H4 (cell line): ENCODE measurements around the gene SET. TPM values are rescaled to one million over a fixed set of nuclear protein-coding genes. Genes with fewer than 3 reads are reported as not detected.

ENCODE experiments used
- DNase-seq: peaks from one replicate; pipeline ENCODE4 v3.0.0-alpha.2; 2015; ENCODE audit warnings: low spot score
- total RNA-seq: library from RNA; depleted of rRNA; stranded (reverse); fragments of >200 nt; shearing (Covaris generic); gene quantifications from 2 replicates; pipeline ENCODE4 v1.2.3, GENCODE V29; 2014

Gene SET
- total RNA-seq, 1 experiment from 2014 or later: 568 TPM

DNA sequence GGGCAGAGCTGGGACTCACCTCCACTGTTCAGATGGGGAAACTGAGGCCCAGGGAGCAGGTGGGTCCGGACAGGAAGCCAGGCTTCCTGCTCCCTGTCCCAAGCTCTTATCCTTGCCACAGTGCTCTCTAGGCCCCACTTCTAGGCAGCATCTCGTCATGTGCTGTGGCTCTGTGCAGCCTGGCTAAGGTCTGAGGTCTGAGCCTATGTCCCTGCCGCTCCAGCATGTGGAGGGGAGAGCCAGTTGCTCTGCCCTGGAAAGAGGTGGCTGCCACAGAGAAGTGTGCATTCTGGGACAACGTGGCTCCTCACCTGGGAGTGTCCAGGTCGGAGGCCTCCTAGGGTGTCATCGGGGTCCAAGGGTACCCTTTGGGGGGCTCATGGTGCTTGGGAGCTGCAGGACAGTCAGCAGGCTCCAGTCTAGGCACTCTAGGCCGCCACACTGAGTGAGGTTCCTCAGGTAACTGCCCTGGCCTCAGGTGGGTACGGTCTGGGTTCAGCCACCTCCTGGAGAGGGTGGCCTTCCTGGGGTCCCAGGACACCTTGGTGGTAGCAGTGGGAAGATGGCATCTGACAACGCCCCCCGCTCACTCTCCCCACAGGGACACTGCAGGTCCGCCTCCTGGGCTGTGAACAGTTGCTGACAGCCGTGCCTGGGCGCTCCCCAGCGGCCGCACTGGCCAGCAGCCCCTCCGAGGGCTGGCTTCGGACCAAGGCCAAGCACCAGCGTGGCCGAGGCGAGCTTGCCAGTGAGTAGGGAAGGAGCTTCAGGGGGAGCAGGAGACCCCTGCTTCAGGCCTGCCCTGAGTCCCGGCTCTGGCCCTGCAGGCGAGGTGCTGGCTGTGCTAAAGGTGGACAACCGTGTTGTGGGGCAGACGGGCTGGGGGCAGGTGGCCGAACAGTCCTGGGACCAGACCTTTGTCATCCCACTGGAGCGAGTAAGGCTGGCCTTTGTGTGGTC, 23.7 kb downstream of the SET start:
- DNase-seq: no peak

DNA sequence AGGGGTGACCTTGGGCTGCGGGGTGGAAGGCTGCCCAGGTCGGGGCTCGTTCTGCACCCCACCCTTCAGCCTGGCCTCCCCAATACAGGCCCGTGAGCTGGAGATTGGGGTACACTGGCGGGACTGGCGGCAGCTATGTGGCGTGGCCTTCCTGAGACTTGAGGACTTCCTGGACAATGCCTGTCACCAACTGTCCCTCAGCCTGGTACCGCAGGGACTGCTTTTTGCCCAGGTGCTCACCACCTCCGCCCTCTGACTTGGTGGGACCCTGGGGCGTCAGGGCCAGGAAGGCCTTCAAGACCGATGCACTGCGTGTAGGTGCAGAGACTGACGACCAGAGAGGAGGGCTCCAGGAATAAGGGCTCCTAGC, 24.4 kb downstream of the SET start:
- DNase-seq: no peak

DNA sequence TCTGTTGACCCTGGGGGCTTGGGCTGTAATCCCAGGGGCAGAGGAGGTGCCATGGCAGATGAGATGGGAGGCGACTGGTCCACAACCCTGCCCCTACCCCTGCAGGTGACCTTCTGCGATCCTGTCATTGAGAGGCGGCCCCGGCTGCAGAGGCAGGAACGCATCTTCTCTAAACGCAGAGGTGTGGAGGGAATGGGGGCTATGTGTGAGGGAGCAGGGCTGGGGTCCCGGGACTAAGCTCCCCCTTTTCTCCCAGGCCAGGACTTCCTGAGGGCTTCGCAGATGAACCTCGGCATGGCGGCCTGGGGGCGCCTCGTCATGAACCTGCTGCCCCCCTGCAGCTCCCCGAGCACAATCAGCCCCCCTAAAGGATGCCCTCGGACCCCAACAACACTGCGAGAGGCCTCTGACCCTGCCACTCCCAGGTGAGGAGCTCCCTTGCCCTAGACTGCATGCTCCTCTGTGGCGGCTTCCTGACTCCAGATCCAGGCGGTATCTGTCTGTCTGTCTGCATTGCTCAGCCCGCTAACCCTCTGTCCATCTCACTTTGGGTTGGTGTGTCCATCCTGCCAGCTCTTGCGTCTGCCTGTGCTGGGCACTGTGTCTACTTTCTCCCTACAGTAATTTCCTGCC, 25.0 kb downstream of the SET start:
- no peak for DNase-seq

DNA sequence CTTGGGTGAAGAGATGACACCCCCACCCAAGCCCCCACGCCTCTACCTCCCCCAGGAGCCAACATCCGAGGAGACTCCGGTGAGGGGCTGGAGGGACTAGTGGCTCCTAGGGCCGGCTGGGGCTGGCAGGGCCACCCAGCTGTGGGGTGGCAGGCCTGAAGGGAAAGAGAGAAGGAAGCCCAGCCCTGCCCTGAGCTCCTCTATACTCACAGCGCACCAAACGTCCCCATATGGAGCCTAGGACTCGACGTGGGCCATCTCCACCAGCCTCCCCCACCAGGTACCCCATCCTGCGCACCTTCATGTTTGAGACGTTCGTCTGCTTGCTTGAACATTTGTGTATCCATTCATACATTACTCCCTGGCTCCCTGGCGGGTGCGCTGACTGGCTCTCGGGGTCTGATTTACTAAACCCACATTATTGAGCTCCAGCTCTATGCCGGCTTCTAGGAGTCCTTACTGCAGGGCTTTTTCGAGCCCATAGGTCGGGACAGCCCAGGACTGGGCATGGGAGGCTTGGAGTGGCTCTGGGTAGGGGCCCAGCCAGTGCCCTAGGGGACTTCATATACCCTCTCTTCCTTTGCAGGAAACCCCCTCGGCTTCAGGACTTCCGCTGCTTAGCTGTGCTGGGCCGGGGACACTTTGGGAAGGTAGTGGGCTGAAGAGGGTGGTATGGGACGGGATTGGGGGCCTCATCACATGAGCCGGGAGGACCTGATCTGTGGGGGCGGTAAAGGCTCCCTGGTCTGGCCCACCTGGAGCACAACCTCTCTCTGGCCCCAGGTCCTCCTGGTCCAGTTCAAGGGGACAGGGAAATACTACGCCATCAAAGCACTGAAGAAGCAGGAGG, 25.8 kb downstream of the SET start:
- no peak for DNase-seq

DNA sequence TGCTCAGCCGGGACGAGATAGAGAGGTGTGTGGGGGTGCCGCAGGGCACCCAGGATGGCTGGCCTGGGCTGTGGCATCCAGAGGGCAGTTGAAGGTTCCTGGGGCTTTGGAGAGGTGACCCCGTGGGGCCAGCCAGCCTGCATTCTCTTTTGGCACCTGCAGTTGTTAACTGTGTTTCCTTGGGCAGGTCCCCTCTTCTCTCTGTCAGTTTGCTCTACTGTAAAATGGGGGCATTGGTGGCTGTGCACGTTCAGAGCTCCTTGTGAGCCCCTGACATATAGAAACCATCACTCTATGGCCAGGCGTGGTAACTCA, 26.4 kb downstream of the SET start:
- DNase-seq: no peak

DNA sequence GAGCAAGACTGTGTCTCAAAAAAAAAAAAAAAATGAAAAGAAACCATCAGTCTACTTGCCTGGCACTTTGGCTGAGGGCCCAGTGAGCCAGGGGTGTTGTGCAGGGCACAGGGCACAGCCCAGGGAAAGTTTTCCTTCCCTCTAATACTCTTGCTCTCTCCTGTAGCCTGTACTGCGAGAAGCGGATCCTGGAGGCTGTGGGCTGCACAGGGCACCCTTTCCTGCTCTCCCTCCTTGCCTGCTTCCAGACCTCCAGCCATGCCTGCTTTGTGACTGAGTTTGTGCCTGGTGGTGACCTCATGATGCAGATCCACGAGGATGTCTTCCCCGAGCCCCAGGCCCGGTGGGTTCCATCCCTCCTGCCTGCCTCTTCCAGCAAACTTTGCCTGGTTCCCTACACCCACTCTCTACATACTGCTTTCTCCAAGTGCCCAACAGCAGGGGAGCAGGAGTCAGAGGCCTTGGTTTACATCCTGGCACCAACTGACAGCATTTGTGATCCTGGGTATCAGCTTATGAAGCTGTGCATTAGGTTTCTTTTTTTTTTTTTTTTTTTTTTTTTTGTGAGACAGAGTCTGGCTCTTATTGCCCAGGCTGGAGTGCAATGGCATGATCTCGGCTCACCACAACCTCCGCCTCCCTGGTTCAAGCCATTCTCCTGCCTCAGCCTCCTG, 27.7 kb downstream of the SET start:
- DNase-seq: no peak

DNA sequence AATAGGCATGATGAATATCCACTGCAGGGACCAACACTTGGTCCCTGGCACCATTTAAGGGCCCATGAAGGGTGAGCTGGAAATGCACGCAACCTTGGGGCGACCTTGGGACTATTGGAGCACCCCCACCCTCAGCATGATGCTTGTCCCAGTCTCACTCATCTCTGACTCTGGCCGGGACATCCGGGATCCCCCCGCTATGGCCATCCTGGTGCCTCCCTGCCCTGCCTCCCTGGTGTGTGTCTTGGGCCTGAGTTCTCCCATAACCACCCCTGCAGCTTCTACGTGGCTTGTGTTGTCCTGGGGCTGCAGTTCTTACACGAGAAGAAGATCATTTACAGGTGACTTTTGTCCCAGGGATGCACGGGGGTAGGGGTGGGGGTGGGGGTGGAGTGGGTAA, 29.0 kb downstream of the SET start:
- DNase-seq: no peak

DNA sequence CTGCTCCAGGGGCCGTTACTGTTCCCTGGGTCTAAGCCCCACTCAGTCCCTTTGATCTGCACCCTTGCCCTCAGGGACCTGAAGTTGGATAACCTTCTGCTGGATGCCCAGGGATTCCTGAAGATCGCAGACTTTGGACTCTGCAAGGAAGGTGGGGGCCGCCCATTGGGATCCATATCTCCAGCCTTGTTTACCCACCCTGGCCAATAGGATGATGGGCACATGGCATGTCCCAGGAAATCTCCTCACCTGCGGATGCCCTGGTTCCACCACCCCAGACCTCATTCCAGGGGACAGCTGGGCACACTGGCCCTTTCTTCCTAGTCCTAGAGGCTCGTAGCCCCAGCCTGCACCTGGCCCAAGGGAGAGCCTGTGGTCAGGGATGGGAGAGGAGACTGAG, 29.5 kb downstream of the SET start:
- no peak for DNase-seq

DNA sequence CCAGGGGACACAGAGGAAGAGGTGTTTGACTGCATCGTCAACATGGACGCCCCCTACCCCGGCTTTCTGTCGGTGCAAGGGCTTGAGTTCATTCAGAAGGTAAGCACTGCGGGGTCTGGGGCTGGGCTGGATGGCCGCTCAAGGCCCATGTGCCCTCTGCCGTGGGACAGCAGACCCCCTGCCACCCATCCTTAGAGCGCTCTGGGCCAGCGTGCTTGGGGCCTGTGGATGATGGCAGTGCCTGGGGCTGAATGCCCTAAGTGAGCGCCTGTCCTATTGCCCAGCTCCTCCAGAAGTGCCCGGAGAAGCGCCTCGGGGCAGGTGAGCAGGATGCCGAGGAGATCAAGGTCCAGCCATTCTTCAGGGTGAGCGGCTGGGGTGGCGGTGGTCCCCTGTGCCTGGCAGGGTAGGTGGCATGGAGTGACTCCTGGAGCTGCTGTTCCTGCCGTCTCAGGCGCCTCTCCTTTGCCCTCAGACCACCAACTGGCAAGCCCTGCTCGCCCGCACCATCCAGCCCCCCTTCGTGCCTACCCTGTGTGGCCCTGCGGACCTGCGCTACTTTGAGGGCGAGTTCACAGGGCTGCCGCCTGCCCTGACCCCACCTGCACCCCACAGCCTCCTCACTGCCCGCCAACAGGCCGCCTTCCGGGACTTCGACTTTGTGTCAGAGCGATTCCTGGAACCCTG, 31.0 kb downstream of the SET start:
- no peak for DNase-seq

DNA sequence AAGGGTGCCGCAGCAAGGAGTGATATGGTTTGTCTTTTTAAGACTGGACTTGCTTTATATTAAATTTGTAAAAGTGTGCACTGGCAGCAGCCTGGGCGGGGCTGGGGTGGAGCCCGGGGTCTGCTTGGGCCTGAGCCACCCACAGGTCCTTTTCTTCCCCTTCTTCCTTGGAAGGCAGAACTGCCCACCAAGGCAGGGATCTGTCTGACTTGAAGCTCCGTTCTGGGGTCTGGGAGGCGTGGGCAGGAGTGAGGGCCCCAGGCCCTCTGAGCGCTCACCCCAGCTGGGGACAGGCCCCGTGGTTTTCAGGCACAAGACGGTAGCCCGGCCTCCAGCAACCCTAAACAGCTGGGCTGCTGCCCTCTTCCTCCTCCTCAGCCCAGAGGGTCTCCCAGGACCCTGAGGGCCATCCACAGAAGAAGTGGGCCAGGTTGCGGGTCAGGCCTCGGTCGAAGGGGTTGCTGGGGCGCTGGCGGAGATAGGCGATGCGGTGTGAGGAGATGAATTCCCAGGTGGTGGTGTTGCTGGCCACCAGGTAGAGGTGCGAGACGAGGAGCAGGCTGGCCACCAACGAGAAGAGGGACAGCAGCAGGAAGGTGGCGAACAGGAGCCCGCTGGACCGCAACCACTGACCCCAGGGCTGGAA, 31.9 kb downstream of the SET start:
- no peak for DNase-seq

DNA sequence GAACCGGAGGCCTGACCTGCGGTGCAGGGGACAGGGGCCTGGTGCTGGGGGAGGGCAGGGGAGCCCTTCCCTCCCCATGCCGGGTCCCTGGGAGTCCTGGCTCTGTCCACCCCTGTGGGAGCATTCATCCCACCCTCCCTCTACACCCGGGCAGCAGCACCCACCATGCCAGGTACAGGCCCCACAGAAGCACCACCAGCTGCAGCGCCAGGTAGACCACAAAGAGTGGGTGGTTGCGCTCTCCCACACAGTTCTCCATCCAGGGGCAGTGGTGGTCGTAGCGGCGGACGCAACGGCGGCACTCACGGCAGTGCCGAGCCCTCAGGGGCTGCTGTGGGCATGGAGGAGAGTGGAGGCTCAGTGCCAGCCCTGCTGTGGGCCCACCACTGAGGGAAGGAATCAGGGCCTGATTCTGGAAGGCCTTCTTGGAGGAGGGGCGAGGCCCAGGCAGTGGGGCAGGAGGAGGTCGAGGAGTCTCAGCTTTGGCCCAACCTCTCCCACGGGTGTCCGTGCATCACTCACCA, 32.5 kb downstream of the SET start:
- DNase-seq: no peak

DNA sequence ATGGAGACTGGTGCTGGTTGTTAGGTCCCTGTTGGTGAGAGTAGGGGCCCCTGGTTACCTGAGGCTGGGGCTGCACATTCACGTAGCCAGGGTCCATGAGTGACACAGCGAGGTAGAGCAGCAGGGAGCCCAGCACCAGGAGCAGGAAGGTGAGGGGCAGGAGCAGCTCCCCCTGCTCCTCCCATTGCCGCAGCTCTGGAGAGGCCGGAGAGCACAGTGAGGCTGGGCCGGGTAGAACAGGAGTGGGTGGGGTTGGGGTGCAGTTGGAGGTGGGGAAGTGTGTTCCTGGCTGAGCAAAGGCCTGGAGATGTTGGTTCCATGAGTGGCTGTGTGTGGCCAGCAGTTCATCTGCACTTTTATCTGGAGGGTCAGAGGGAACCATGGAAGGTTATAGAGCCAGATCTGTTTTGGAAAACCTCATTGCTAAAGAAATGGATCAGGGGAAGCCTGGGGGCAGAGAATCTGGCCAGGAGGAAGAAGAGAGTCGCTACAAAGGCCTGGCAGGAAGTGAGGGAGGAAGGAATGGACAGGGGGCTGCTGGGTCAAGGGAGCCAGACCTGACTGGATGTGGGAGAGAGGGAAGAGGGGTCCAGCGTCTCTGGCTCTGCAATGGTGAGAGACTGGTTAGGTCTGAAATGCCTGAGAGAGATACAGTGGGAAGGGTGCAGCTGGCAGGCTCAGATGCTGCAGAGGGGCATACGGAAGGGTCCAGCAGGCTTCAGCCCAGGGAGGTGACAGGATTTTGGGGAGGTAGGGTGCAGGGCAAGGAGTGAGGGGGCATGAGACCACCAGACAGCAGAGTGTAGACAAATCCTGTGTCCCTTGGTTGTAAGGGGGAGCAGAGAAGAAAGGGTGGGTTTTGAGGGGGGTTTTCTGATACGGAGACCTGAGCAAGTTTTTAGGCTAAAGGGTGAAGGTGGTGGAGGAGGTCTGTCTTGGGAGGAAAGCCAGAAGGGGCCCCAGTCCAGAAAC, 33.6 kb downstream of the SET start:
- no peak for DNase-seq

DNA sequence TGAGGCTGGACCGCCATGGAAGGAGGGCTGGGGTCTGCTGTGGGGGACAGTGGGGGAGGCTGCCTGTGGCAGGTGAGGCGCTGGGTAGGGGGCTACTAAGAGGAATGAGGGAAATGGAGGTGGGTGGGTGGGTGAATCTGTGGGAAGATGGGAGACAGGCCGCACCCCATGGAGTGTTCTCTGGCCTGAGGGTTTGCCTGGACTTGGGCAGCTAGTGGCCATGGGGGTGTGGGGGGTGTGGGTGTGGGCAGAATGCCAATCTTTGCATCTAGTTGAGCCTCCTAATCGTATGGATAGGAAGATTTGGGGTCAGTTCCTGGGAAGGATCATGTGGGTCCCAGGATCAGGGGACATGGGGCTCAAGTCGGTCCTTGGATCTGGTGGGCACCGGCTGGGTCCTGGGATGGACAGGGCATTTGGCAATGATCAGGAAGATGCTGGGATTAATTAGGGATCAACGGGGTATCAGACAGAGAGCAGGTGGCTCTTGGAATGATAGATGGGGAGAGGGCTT, 34.4 kb downstream of the SET start:
- DNase-seq: no peak

DNA sequence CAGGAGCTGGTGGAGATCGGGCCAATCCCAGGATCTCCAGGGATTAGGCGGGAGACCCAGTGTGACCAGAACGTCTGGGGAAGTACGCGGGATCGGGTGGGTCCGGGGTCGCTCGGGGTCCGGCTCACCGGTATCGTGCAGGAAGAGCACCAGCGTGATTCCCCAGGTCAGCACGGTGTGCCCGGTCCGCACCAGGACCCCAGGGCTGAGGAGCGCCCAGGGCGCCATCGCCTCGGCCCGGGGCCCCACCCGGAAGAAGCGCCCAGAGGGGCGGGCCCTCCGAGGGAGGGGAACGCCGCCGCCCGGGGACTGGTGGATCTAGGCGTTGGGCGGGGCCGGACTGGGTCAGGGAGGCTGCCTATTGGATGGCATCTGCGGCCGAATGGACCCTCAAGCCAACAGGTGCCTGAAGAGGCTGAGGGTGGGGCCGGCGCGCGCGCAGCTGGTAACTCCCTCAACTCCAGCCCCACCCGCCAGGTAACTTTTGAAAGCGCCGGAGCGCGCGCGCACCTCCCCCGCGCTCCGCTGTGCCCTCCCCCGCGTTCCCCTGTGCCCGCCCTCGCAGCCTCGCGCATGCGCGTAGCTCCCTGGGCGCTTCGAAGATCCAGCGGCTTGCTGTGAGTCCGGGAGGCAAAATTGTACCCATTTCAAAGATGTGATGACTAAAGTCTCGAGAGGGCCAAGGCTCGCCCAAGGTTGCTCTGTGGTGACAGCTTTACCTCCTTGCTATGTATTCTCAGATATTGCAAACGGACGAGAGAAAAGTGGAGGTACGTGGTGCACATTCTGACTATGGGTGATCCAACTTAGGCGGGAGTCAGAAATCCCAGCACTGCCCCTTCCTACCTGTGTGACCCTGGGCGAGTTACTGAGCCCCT, 35.1 kb downstream of the SET start, which contains the start of gene ZDHHC12:
Gene ZDHHC12 (minus strand): TSS at position 262 of the 878 bp plus-strand sequence. CDS start 34 bp downstream, at position 228.
- peak; percentile 98 for DNase-seq

DNA sequence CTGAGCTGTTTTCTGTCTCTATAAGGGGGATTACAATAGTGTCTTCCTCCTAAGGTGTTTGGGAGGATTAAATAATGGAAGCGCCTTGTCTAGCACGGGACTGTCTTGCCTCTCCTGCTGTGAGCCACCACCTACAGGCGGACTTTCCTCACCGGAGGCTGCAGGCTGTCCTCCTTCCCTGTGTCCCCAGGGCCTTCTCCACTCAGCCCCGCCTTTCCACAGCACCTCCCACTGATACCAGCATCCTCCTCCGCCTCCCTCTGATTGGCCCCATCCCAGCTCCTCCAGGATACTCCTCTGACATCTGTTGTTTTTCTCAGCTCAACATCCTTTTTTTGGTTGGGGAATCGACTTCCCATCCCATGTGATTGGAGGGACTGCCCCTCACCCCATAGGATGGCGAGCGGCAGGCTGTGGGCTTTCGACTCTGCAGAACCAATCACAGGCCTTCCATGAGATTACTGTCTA, 35.8 kb downstream of the SET start:
- DNase-seq: peak; percentile 71

DNA sequence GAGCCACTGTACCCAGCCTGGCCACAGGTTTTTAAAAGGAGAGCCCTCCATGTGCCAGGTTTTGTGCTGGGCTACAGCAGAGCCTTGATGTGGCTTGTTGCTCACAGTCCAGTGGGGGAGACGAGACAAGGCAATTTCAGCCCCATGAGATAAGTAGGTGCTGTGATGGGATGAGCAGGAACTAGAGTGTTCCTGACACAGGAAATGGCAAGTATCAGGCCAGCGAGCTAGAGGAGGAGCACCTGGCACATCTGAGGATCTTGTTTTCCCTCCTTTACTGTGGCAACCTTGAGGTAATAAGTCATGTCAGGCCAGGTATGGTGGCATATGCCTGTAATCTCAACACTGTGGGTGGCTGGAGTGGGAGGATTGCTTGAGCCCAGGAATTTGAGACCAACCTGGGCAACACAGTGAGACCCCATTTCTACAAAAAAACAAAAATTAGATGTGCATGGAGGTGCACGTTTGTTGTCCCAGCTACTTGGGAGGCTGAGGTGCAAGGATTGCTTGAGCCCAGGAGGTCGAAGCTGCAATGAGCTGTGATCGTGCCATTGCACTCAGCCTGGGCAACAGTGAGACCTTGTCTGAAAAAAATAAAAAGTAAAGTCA, 38.7 kb downstream of the SET start:
- DNase-seq: no peak

DNA sequence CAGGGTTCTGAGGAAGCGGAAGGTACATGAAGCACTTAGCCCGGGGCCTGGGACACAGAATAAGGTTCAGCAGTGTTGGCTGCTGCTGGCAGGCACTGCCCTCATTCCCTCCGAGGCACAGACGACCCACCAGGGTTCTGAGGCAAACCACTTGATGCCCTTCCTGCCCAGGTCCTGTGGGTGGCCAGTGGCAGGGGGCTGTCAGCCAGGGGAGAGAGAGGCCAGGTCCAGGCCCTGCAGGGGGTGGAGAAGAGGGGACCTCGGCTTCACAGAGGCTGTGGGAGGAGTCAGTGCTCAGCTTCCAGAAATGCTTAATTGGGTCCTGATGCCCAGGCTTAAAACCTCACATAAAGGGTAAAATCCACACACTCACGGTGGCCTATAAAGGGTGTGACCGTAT, 39.3 kb downstream of the SET start:
- no peak for DNase-seq
